AG09309 (cell line): Measurements from ENCODE around the gene RSPH9.

Source experiments
- DNase-seq: peaks from one replicate; pipeline ENCODE4 v3.0.0-alpha.2; 2010; ENCODE audit warnings: low read depth
- H3K4me3 ChIP-seq: 2 replicates; pipeline ENCODE4 v1.5.1; 2011; ENCODE audit warnings: mild to moderate bottlenecking, low read depth, low read length, moderate library complexity; ENCODE audit not compliant: control insufficient read depth
- CTCF ChIP-seq: IDR thresholded peaks from 2 replicates; pipeline ENCODE4 v1.5.1; 2011; ENCODE audit warnings: mild to moderate bottlenecking, low read depth, low read length, inconsistent platforms; ENCODE audit not compliant: insufficient read depth, control insufficient read depth; ENCODE audit errors: missing control alignments

The RSPH9 gene

GRCh38 chr6:43671801-43672690 is 27.2 kb downstream of the RSPH9 start:
- DNase-seq: no peak
- H3K4me3 ChIP-seq: no peak overlapping the region
- TF ChIP-seq CTCF: no peak

- DNase-seq: no peak
Observed at GRCh38 chr6:43673444-43674084, 28.7 kb downstream of the RSPH9 start.

GRCh38 chr6:43674291-43674690 is 29.5 kb downstream of the RSPH9 start:
- no peak overlapping the region for H3K4me3 ChIP-seq
- TF ChIP-seq CTCF: no peak
- DNase-seq: no peak

More at GRCh38 chr6:43673444-43674084, 28.7 kb downstream of the RSPH9 start:
- TF ChIP-seq CTCF: no peak
- no peak overlapping the region for H3K4me3 ChIP-seq

GRCh38 chr6:43674921-43675320 is 30.1 kb downstream of the RSPH9 start:
- no peak for DNase-seq
- no peak for TF ChIP-seq CTCF
- no peak overlapping the region for H3K4me3 ChIP-seq

GRCh38 chr6:43676962-43677606 is 32.2 kb downstream of the RSPH9 start:
- no peak for DNase-seq
- TF ChIP-seq CTCF: no peak
- H3K4me3 ChIP-seq: no peak overlapping the region

- H3K4me3 ChIP-seq: no peak overlapping the region
- no peak for DNase-seq
- no peak for TF ChIP-seq CTCF
Observed at GRCh38 chr6:43677759-43678158, 32.9 kb downstream of the RSPH9 start.
